Middle frontal gyrus (tissue), 1 donor: ENCODE data around the gene RBM47.

Experiments used
- DNase-seq: peaks from one replicate; pipeline ENCODE4 v3.0.0-alpha.2; 2015; ENCODE audit warnings: low spot score; ENCODE audit errors: extremely low spot score

RBM47 gene

DNA sequence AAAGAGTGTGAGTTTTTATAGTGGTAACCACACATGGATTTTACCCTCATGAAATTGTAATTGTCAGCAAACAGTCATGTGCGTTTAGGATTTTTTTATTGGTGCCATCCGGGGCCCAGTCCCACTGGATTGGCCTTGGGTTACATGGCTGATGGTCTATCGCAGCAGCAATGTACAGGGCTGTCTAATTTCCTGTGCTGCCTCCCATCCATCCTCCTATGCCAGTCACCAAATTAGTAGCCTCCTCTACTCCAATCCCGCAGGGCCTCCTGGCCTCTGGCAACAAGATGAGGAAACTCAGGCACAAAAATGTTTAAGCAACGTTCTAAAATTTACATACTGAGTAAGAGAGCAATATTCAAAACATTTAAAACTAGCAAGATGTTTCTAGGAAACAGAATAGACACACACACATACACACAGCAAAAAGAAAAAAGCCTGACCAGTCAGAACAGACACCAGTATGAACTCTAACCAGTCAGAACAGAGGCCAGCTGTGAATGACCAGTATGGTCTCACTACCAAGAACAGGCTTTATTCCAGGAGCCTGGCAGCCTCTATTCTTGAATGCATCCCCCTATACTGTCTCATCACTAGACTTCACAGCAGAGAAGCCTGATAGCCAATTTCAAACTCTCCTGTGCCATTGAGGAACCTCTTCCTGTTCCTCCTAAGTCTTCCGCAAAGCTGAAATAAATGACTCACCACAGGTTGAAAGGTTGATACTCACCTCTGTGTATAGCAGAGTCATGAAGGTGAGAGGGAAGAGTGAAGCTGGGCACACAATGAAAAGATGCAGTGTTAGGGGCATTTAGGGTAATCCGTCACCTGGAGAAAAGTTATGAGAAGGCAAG is 251.9 kb downstream of the RBM47 start:
- DNase-seq = no peak

DNA sequence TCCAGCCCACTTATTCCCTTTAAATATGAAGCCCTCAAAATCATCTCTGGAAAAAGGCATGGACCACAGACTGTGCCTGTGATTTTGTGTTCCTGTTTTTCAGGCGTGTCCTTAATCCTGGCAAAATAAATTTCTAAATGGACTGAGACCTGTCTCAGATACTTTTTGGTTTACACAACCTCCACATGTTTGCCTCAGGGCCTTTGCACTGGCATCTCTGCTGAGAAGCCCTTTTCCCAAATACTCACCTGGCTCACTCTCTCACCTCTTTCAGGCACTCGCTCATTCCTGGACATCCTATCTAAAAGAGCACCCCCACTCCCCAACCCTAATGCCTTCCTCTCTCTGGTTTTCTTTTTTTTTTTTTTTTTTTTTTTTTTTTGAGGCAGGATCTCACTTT is 254.0 kb downstream of the RBM47 start:
- DNase-seq = no peak

DNA sequence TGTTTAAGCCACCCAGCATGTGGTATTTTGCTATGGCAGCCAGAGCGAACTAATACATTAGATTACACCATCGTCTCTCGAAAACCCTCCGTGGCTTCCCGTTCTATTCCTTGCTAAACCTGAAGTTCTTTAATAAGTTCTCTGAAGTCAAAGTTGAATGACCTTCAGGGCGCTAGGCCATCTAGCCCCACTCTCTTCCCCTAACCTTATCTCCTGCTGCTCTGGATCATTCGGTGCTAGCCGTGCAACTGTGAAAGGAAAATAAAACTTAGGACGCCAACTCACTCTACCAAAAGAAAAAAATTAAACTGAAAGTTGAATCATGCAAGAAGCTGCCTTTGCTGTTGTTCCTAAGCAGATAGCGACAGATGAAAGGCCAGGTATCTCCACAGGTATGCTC is 254.6 kb downstream of the RBM47 start:
- DNase-seq = no peak

DNA sequence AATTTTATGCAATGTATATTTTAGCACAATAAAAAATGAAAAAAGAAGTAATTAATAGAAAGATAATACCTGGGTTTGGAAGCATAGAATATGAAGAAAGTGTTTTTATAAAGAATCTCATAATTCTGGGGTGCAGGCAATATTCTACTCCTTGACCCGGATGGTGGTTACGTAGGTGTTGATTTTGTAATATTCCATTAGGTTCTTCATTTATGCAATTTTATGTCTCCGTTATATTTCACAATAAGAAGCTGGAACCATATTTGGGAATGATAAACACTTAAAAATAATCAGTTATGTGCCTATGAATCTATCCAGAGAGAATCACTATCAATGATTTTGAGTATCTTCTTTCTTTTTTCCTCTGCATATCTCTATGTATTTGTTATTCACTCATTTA is 256.0 kb downstream of the RBM47 start:
- DNase-seq = no peak
